Cardiac fibroblast (primary cell): ENCODE measurements around the gene SYTL4.
A peak's percentile ranks its signal among the peaks of the same experiment; 100 is the strongest.
"Not testable (repeated sequence)": the region's sequence is repeated elsewhere in the genome, so short reads cannot be mapped to it uniquely, and the experiment has no call there.

Source experiments
- DNase-seq, 2 donors: peaks; one replicate each; pipeline versions ENCODE4 v3.0.0 to v3.0.0-alpha.2; 2010; ENCODE audit warnings: low read depth in 2 of 2
- H3K4me3 ChIP-seq, 2 donors: replicated peaks in 1 of 2; 1 replicate in 1 of 2; 2 replicates in 1 of 2; pipeline ENCODE4 v1.5.1; 2011; ENCODE audit warnings: low read depth in 2 of 2, low read length in 2 of 2, mild to moderate bottlenecking in 2 of 2, moderate library complexity in 1 of 2
- TF ChIP-seq, protein P1 (sequence below): IDR thresholded peaks from one replicate; pipeline ENCODE4 v1.5.1; 2011; ENCODE audit warnings: low read depth, mild to moderate bottlenecking, low read length, inconsistent platforms

SYTL4 gene

DNA sequence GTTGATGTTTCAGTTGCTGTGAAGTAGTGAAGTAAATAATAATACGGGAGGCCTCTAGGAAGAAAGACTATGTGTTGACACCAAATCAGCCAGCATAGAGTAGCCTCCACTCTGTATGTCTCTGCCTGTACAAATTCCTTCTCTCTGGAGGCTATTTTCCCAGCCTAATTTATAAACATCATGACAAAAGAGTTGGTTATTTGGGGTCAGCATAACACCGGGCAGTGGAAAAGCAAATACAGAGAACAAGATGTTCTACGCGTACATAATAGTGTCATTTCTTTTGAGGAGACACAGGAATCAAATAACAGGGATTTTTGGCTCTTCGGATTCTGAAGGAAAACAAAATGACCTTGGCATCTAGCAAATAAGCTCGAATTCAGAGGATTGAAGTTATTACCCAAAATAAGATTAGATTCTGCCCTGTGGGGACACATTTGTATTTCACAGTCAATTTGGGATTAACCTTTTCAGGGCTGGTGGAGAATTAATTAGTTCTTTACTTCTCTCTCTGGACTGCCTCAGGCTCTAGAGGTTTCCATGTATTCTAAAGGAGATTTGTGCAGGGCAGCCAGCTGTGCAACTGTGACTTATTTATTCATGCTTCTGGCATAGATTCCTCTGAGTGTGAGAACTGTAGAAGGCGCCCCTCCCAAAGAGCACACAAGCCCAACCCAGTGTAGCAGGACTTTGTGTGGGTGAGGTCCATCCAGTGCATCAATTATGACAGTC lies 14.1 kb upstream of the SYTL4 start:
- peak; percentile 2 to 30 for DNase-seq
- no peak overlapping the region for H3K4me3 ChIP-seq
- TF ChIP-seq, protein P1, sequence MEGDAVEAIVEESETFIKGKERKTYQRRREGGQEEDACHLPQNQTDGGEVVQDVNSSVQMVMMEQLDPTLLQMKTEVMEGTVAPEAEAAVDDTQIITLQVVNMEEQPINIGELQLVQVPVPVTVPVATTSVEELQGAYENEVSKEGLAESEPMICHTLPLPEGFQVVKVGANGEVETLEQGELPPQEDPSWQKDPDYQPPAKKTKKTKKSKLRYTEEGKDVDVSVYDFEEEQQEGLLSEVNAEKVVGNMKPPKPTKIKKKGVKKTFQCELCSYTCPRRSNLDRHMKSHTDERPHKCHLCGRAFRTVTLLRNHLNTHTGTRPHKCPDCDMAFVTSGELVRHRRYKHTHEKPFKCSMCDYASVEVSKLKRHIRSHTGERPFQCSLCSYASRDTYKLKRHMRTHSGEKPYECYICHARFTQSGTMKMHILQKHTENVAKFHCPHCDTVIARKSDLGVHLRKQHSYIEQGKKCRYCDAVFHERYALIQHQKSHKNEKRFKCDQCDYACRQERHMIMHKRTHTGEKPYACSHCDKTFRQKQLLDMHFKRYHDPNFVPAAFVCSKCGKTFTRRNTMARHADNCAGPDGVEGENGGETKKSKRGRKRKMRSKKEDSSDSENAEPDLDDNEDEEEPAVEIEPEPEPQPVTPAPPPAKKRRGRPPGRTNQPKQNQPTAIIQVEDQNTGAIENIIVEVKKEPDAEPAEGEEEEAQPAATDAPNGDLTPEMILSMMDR, result no peak

DNA sequence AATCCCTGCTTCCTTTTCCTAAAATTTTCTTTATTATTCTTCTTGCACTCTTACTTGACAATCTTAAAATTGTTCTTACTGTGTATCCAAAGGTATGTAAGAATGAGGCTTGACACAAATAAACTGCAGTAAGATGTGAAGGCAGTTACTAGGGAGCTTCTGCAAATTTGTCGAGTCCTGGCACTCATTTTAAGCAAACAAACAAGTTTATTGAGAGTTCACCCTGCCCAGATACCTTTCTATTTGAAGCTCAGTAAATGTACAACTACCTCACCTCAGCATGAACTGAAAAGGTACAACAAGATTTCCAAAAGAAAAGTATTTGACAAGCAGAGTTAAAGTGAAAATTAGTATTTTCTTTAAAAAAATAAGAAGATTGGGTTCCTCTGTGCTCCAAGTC lies 13.3 kb upstream of the SYTL4 start:
- no peak for DNase-seq
- no peak overlapping the region for H3K4me3 ChIP-seq
- TF ChIP-seq, protein P1, result no peak

DNA sequence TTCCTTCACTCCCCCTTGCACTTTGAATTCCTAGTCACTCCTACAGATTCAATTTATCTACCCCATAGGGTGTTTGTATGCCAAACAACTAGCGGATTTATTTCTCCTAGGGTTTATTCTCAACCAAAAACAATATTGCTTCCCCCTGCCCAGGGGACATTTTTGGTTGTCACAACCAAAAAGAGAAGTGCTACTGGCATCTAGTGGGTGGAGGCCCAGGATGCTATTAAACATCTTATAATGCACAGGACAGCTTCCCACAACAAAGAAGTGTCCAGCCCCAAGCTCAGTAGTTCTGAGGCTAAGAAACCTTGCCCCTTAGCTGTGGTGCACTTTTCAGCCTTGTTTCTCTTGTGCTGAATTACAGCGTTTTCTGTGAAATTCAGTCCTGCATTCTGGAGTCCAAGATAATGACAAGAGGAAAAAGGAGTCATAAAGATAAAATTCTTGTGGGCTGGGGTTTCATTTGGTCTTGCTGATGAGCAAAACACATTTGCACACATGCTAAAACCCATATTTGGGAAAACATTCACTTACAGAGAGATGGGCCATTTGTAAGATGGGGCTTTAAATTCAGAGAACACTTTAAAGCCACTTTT lies 11.2 kb upstream of the SYTL4 start:
- peak; percentile 1 to 51 for DNase-seq
- H3K4me3 ChIP-seq, result no peak overlapping the region
- TF ChIP-seq, protein P1, result no peak

DNA sequence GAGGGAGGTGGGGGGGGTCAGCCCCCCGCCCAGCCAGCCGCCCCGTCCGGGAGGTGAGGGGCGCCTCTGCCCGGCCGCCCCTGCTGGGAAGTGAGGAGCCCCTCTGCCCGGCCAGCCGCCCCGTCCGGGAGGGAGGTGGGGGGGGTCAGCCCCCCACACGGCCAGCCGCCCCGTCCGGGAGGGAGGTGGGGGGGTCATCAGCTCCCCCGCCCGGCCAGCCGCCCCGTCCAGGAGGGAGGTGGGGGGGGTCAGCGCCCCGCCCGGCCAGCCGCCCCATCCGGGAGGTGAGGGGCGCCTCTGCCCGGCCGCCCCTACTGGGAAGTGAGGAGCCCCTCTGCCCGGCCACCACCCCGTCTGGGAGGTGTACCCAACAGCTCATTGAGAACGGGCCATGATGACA lies 7.9 kb downstream of the SYTL4 start:
- not testable (repeated sequence) for DNase-seq, H3K4me3 ChIP-seq

DNA sequence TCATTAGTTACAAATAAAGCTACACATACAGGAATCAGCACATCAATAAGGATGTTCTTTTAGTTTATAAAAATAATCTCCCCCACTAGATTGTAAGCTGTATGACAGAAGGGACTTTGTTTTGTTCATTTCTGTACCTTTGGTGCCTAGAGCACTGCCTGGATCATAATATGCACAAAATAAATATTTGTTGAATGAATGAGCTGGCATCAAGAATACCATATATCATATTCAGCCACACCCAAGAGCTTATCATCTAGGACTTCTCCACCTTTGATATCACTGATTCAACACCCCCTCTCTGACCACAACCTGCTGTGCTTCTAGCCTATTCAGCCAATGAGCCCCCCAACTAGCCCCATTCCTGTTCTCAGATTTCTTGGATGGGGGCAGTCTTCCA lies 10.6 kb downstream of the SYTL4 start:
- no peak overlapping the region for H3K4me3 ChIP-seq
- no peak for DNase-seq
- TF ChIP-seq, protein P1, result no peak

DNA sequence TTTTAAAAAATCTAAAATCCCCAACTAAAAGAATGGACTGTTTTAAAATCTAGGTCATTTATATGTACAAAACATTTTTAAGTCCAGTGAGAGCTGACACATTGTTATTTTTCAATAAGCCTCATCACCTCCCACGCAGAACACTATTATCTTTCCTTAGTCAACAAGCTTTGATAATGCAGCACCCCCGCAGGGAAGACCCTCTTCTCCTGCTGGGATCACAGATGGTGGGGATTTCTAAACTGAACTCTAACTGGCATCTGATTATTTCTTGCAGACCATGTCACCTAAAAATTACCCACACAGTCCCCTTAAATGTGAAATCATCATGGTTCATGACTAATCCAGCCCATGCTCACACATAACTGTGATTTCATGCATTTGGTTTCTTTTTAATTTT lies 11.6 kb downstream of the SYTL4 start:
- DNase-seq, result peak in 1 of 2 donors; percentile 18
- no peak overlapping the region for H3K4me3 ChIP-seq
- TF ChIP-seq, protein P1, result no peak

DNA sequence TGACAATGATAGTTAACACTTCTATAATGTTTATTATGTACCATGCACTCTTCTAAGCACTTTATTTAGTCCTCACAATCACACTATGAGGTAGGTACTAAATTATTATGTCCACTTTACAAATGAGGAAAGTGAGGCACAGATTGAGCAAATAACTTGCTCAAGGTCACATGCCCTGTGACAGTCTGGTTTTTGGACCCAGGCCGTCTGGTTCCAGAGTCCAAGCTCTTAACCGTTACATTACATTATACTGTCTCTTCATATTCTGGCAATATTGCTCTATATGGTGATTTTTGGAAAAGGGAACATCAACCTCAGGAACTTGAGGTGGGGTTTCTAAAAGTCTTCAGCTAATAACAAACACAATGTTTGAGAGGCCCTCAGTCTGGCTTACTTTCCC lies 12.8 kb downstream of the SYTL4 start:
- DNase-seq, result no peak
- TF ChIP-seq, protein P1, result no peak
- H3K4me3 ChIP-seq, result no peak overlapping the region
